A549 (cell line): ENCODE results near the gene SRCAP. TPM values are rescaled to one million over a fixed set of nuclear protein-coding genes. Genes with fewer than 3 reads are reported as not detected.

ENCODE experiments used
- ATAC-seq, 2 experiments: fragments of 200-7000 bp in 1 of 2; fragments of >200 bp in 1 of 2; cut with Nextera tagmentation in 1 of 2; cut with Tn5 transposase in 1 of 2; 3 replicates each; pipeline versions ENCODE4 v1.8.0 to v1.9.1; 2018 to 2020; ENCODE audit warnings: mild to moderate bottlenecking in 1 of 2, moderate library complexity in 1 of 2
- CTCF ChIA-PET: fragments of 300-600 bp; sonication (Branson Sonifier 250); formaldehyde crosslinking; extraction: SDS; loops from one replicate; lab custom pipeline; 2021; ENCODE audit warnings: antibody characterized with exemption, inconsistent platforms; lab: Yijun Ruan, JAX
- POLR2A ChIA-PET: fragments of 350-600 bp; formaldehyde crosslinking; extraction: SDS; loops from one replicate; lab custom pipeline; 2021; ENCODE audit warnings: antibody characterized with exemption, inconsistent platforms; lab: Yijun Ruan, JAX
- DNase-seq, 2 experiments: peaks; one replicate each; pipeline versions ENCODE4 v3.0.0 to v3.0.0-alpha.2; 2011 to 2016; ENCODE audit warnings: low read depth in 1 of 2, low spot score in 1 of 2
- FAIRE-seq: peaks from 2 replicates; lab custom pipeline; 2011; peaks lifted over from hg19 to GRCh38; lab: Jason Lieb, UNC
- H3K27ac ChIP-seq, 2 experiments: fragments of >200 bp; sonication (Bioruptor Twin); formaldehyde crosslinking; 3 replicates each; pipeline ENCODE4 v1.5.1; 2016 to 2017
- H3K4me1 ChIP-seq: fragments of >200 bp; sonication (Bioruptor Twin); formaldehyde crosslinking; 3 replicates; pipeline ENCODE4 v1.6.1; 2016
- H3K4me2 ChIP-seq: fragments of >200 bp; sonication (Bioruptor Twin); formaldehyde crosslinking; 3 replicates; pipeline ENCODE4 v1.6.1; 2016
- H3K4me3 ChIP-seq: fragments of >200 bp; sonication (Bioruptor Twin); formaldehyde crosslinking; 3 replicates; pipeline ENCODE4 v1.5.1; 2016
- H3K9me3 ChIP-seq: fragments of >200 bp; sonication (Bioruptor Twin); formaldehyde crosslinking; 3 replicates; pipeline ENCODE4 v1.6.1; 2016
- ATOH8 ChIP-seq: fragments of 250-450 bp; sonication (Bioruptor Pico); IDR thresholded peaks from 2 replicates; pipeline ENCODE4 v1.5.0; 2020; ENCODE audit warnings: low read depth, mild to moderate bottlenecking, moderate library complexity
- CBX2 ChIP-seq: fragments of 200-600 bp; sonication (generic); IDR thresholded peaks from 2 replicates; pipeline ENCODE4 v1.6.1; 2016; ENCODE audit warnings: low read depth, mild to moderate bottlenecking, borderline replicate concordance
- CBX8 ChIP-seq: fragments of 200-600 bp; sonication (generic); IDR thresholded peaks from 2 replicates; pipeline ENCODE4 v1.6.1; 2016
- CEBPB ChIP-seq, 2 experiments: fragments of >200 bp in 1 of 2; sonication (Bioruptor Twin) in 1 of 2; formaldehyde crosslinking in 1 of 2; IDR thresholded peaks; 2 replicates each; pipeline ENCODE4 v1.6.1; 2012 to 2016
- E2F6 ChIP-seq: IDR thresholded peaks from 2 replicates; pipeline ENCODE4 v1.6.1; 2012; ENCODE audit warnings: low read depth, borderline replicate concordance
- EHF ChIP-seq: fragments of 250-450 bp; sonication (Bioruptor Pico); IDR thresholded peaks from 2 replicates; pipeline ENCODE4 v1.5.0; 2020; ENCODE audit warnings: mild to moderate bottlenecking
- ELK1 ChIP-seq: fragments of 150-350 bp; IDR thresholded peaks from 2 replicates; pipeline ENCODE4 v1.6.1; 2014; ENCODE audit warnings: low read depth, mild to moderate bottlenecking, low read length
- ESRRA ChIP-seq: fragments of 150-350 bp; IDR thresholded peaks from 2 replicates; pipeline ENCODE4 v1.6.1; 2014; ENCODE audit warnings: mild to moderate bottlenecking, low read length, borderline replicate concordance
- FOXS1 ChIP-seq: fragments of 250-450 bp; sonication (Bioruptor Pico); IDR thresholded peaks from 2 replicates; pipeline ENCODE4 v1.5.0; 2020; ENCODE audit warnings: mild to moderate bottlenecking, moderate library complexity
- GATA3 ChIP-seq: IDR thresholded peaks from 2 replicates; pipeline ENCODE4 v1.6.1; 2012; ENCODE audit warnings: borderline replicate concordance
- HEYL ChIP-seq: fragments of 250-450 bp; sonication (Bioruptor Pico); IDR thresholded peaks from 2 replicates; pipeline ENCODE4 v1.8.0; 2021; ENCODE audit warnings: mild to moderate bottlenecking, moderate library complexity
- HOXA7 ChIP-seq: fragments of 250-450 bp; sonication (Bioruptor Pico); IDR thresholded peaks from 2 replicates; pipeline ENCODE4 v1.5.0; 2020; ENCODE audit warnings: mild to moderate bottlenecking, moderate library complexity
- HOXB13 ChIP-seq: fragments of 250-450 bp; sonication (Bioruptor Pico); IDR thresholded peaks from 2 replicates; pipeline ENCODE4 v1.5.0; 2020; ENCODE audit warnings: low read depth, mild to moderate bottlenecking, moderate library complexity
- JUNB ChIP-seq: fragments of >200 bp; sonication (Bioruptor Twin); formaldehyde crosslinking; IDR thresholded peaks from 2 replicates; pipeline ENCODE4 v1.6.1; 2016
- KDM1A ChIP-seq: fragments of 200-600 bp; sonication (generic); IDR thresholded peaks from 2 replicates; pipeline ENCODE4 v1.6.1; 2016; ENCODE audit warnings: low read depth, mild to moderate bottlenecking
- KDM5A ChIP-seq: fragments of 200-600 bp; sonication (generic); IDR thresholded peaks from 2 replicates; pipeline ENCODE4 v1.6.1; 2016; ENCODE audit warnings: antibody characterized with exemption, mild to moderate bottlenecking
- MAX ChIP-seq: IDR thresholded peaks from 2 replicates; pipeline ENCODE4 v1.6.1; 2012
- MYC ChIP-seq: IDR thresholded peaks from 2 replicates; pipeline ENCODE4 v1.6.1; 2012; ENCODE audit warnings: mild to moderate bottlenecking, inconsistent platforms, low read length, improper control_type of control experiment, borderline replicate concordance
- PBX3 ChIP-seq: IDR thresholded peaks from 2 replicates; pipeline ENCODE4 v1.6.1; 2012
- POLR2A ChIP-seq: IDR thresholded peaks from 2 replicates; pipeline ENCODE4 v1.6.1; 2012; ENCODE audit warnings: mild to moderate bottlenecking, low read length
- RAD21 ChIP-seq, 2 experiments: fragments of >200 bp in 1 of 2; sonication (Bioruptor Twin) in 1 of 2; formaldehyde crosslinking in 1 of 2; IDR thresholded peaks in 1 of 2; conservative IDR thresholded peaks in 1 of 2; 2 replicates in 1 of 2; 3 replicates in 1 of 2; pipeline ENCODE4 v1.6.1; 2012 to 2018; ENCODE audit warnings: inconsistent platforms in 1 of 2
- RFX5 ChIP-seq: fragments of 450-650 bp; IDR thresholded peaks from 2 replicates; pipeline ENCODE4 v1.7.1; 2014; ENCODE audit warnings: antibody characterized with exemption, mild to moderate bottlenecking, moderate library complexity
- SMC3 ChIP-seq: fragments of >200 bp; sonication (Bioruptor Twin); formaldehyde crosslinking; IDR thresholded peaks from 3 replicates; pipeline ENCODE4 v1.6.1; 2018; ENCODE audit warnings: inconsistent platforms
- SREBF2 ChIP-seq: fragments of 450-650 bp; IDR thresholded peaks from 2 replicates; pipeline ENCODE4 v1.6.1; 2014; ENCODE audit warnings: mild to moderate bottlenecking, moderate library complexity
- ZC3H11A ChIP-seq: fragments of 450-650 bp; IDR thresholded peaks from 2 replicates; pipeline ENCODE4 v1.6.1; 2014; ENCODE audit warnings: antibody characterized with exemption, mild to moderate bottlenecking
- WGBS: methylation state at CpG from one replicate; pipeline ENCODE4 v1.1.6; 2017; ENCODE audit errors: missing lambda C conversion rate; 5-methylcytosine and 5-hydroxymethylcytosine counted together
- polyA plus RNA-seq, 4 experiments: library from polyadenylated mRNA; depleted of rRNA in 3 of 4; stranded (reverse); fragments of >200 nt; fragmentation: RNase III in 1 of 4; extraction: RNeasy Plus Mini Kit Qiagen cat#74134 plus additional on column Dnase treatment in 1 of 4; gene quantifications; 2 replicates in 3 of 4; 3 replicates in 1 of 4; pipeline ENCODE4 v1.2.3, GENCODE V29; 2011 to 2017

Gene SRCAP
- polyA plus RNA-seq, 2 of the 4 experiments (the other 2 are of a cell fraction): 6.2 to 19.9 TPM

- ChIA-PET CTCF (interaction anchor here (0.7 to 1.1 kb wide), 2 partner anchors 9 to 68 kb away, joined by 3 to 4 read pairs; no protein-coding TSS in a partner anchor), POLR2A (no interaction called here)
These were observed 26.4 kb downstream of the SRCAP start for GRCh38 chr16:30725418-30725792.

GRCh38 chr16:30728321-30728720 lies 29.4 kb downstream of the SRCAP start:
- 86% methylated on average over 6 of the region's 6 CpGs for WGBS
- TF ChIP-seq ATOH8 (CRISPR knock-in tag) (no peak), E2F6 (no peak), EHF (CRISPR knock-in tag) (no peak), CBX2 (no peak), FOXS1 (CRISPR knock-in tag) (no peak)
- POLR2A ChIA-PET: interaction anchor here (2.0 kb wide), 1 partner anchor 12 kb away, joined by 4 read pairs; a partner anchor contains a TSS
- Histone ChIP-seq H3K27ac (no peak overlapping the region), H3K9me3 (no peaks in the 10 kb centered on the region), H3K4me3 (no peak overlapping the region), H3K4me2 (no peak overlapping the region), H3K4me1 (no peaks in the 10 kb centered on the region)
- DNase-seq (no peak), FAIRE-seq (no peak), ATAC-seq (no peak)
- CTCF ChIA-PET: interaction anchor here (1.2 to 1.8 kb wide), 4 partner anchors 8 to 174 kb away, joined by 3 to 6 read pairs (median 4); no protein-coding TSS in a partner anchor

More at GRCh38 chr16:30725418-30725792, 26.4 kb downstream of the SRCAP start:
- Histone ChIP-seq H3K9me3 (no peaks in the 10 kb centered on the region), H3K4me1 (no peaks in the 10 kb centered on the region), H3K4me2 (no peak overlapping the region), H3K27ac (no peak overlapping the region), H3K4me3 (no peak overlapping the region)
- FAIRE-seq (no peak), DNase-seq (no peak), ATAC-seq (no peak)
- WGBS: 89% methylated on average over 3 of the region's 3 CpGs
- no peak for TF ChIP-seq CEBPB (IDR thresholded peaks at IDR 0.05)
- no peak for TF ChIP-seq ATOH8 (CRISPR knock-in tag)
- no peak for TF ChIP-seq CBX8
- no peak for TF ChIP-seq ELK1
- no peak for TF ChIP-seq E2F6
- no peak for TF ChIP-seq SMC3
- TF ChIP-seq RFX5: no peak
- TF ChIP-seq SREBF2: no peak
- TF ChIP-seq POLR2A: no peak
- no peak for TF ChIP-seq KDM1A
- TF ChIP-seq HEYL: no peak
- TF ChIP-seq ZC3H11A: no peak
- no peak for TF ChIP-seq GATA3
- TF ChIP-seq MAX: no peak
- no peak for TF ChIP-seq KDM5A

GRCh38 chr16:30728899-30729672 lies 30.1 kb downstream of the SRCAP start:
- no peak for DNase-seq
- ChIA-PET POLR2A (no interaction called here), CTCF (interaction anchor here (0.5 to 1.8 kb wide), 5 partner anchors 8 to 294 kb away, joined by 3 to 5 read pairs (median 3); no protein-coding TSS in a partner anchor)
- 93% methylated on average over 17 of the region's 17 CpGs for WGBS
- H3K27ac ChIP-seq: no peak overlapping the region
- ATAC-seq: peak in 1 of 2 experiments; percentile 15; a peak in 1 of 6 replicates
- no peaks in the 10 kb centered on the region for H3K4me1 ChIP-seq
- no peaks in the 10 kb centered on the region for H3K9me3 ChIP-seq
- no peak overlapping the region for H3K4me2 ChIP-seq
- no peak for FAIRE-seq
- H3K4me3 ChIP-seq: no peak overlapping the region
- no peak for TF ChIP-seq ESRRA
- no peak for TF ChIP-seq PBX3
- no peak for TF ChIP-seq RAD21 (conservative IDR thresholded peaks at IDR 0.05 in 1 of 2, IDR thresholded peaks at IDR 0.05 in 1 of 2)
- TF ChIP-seq MAX: no peak
- TF ChIP-seq CBX2: no peak
- TF ChIP-seq JUNB: no peak
- no peak for TF ChIP-seq HOXB13
- TF ChIP-seq HEYL: no peak
- no peak for TF ChIP-seq ATOH8 (CRISPR knock-in tag)
- no peak for TF ChIP-seq GATA3
- no peak for TF ChIP-seq HOXA7 (CRISPR knock-in tag)
- no peak for TF ChIP-seq MYC
